Measurements from ENCODE around the gene SLX9.

Gene SLX9

DNA sequence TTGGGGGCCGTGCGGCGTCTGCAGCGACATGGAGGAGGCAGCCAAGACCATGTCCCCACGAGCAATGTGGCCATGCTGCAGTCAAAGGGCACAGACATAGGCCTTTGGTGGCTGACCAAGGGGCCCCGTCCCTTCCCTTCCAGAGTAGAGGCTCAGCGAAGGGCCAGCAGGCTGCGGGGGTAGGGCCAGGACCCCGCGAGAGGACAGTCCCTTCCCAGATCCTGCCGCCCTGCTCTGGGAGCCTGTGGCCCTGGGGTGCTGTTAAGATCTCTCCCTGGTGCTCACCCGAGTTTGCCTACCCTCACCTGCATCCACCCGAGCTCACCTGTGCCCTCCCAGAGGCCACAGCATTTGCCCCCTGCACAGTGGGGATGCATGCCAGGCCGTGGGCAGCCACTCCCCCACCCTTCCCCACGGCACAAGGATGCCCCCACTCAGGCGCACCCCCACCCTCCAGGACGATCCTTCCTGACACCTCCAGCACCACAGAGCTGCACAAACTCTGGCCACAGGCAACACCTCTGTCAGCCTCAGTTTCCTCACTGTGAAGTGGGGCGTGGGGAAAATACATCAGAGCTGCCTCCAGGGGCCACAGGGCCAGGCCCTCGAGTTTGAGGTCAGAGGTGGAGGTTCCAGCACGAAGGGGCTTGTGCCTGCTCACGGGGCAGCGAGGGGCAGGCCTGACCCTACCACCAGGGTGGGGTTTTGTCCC is 34.7 kb upstream of the SLX9 start:
- no peak for DNase-seq (ENCODE audit: low spot score)
- Histone ChIP-seq H3K4me3 (ENCODE audit: severe bottlenecking) (no peak overlapping the region), H3K27ac (ENCODE audit: poor library complexity, severe bottlenecking) (no peak overlapping the region), H3K4me1 (ENCODE audit: insufficient read depth, poor library complexity, severe bottlenecking) (no peaks in the 10 kb centered on the region), H3K27me3 (ENCODE audit: insufficient read depth, poor library complexity, severe bottlenecking) (no peaks in the 10 kb centered on the region), H3K9me3 (ENCODE audit: severe bottlenecking) (no peaks in the 10 kb centered on the region), H3K36me3 (ENCODE audit: low read depth) (no peaks in the 10 kb centered on the region)
- TF ChIP-seq, protein P1, sequence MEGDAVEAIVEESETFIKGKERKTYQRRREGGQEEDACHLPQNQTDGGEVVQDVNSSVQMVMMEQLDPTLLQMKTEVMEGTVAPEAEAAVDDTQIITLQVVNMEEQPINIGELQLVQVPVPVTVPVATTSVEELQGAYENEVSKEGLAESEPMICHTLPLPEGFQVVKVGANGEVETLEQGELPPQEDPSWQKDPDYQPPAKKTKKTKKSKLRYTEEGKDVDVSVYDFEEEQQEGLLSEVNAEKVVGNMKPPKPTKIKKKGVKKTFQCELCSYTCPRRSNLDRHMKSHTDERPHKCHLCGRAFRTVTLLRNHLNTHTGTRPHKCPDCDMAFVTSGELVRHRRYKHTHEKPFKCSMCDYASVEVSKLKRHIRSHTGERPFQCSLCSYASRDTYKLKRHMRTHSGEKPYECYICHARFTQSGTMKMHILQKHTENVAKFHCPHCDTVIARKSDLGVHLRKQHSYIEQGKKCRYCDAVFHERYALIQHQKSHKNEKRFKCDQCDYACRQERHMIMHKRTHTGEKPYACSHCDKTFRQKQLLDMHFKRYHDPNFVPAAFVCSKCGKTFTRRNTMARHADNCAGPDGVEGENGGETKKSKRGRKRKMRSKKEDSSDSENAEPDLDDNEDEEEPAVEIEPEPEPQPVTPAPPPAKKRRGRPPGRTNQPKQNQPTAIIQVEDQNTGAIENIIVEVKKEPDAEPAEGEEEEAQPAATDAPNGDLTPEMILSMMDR (IDR thresholded peaks at IDR 0.05; ENCODE audit: poor library complexity, severe bottlenecking): no peak
- no peak for ATAC-seq (ENCODE audit: low read depth)

DNA sequence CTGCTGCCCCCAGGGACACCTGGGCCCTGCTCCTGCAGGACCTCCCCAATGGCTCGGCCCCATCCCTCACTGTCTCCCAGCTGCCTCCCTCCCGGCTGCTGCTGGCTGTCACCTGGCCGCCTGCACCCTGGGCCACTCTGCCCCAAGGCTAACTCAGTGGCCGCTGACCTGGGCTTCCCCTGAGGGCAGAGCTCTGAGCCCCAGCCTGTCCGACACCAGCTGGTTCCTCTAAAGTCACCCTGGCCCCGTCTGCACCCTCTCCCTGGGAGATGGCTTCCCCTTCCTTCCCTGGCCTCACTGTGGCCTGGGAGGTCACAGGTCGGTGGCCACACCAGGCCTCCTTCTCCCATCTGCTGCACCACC is 34.1 kb upstream of the SLX9 start:
- Histone ChIP-seq H3K27me3 (ENCODE audit: insufficient read depth, poor library complexity, severe bottlenecking) (no peaks in the 10 kb centered on the region), H3K36me3 (ENCODE audit: low read depth) (no peaks in the 10 kb centered on the region), H3K9me3 (ENCODE audit: severe bottlenecking) (no peaks in the 10 kb centered on the region), H3K4me1 (ENCODE audit: insufficient read depth, poor library complexity, severe bottlenecking) (no peaks in the 10 kb centered on the region), H3K27ac (ENCODE audit: poor library complexity, severe bottlenecking) (no peak overlapping the region), H3K4me3 (ENCODE audit: severe bottlenecking) (no peak overlapping the region)
- ATAC-seq (ENCODE audit: low read depth) (no peak), DNase-seq (ENCODE audit: low spot score) (no peak)
- TF ChIP-seq, protein P1 (IDR thresholded peaks at IDR 0.05; ENCODE audit: poor library complexity, severe bottlenecking): no peak

DNA sequence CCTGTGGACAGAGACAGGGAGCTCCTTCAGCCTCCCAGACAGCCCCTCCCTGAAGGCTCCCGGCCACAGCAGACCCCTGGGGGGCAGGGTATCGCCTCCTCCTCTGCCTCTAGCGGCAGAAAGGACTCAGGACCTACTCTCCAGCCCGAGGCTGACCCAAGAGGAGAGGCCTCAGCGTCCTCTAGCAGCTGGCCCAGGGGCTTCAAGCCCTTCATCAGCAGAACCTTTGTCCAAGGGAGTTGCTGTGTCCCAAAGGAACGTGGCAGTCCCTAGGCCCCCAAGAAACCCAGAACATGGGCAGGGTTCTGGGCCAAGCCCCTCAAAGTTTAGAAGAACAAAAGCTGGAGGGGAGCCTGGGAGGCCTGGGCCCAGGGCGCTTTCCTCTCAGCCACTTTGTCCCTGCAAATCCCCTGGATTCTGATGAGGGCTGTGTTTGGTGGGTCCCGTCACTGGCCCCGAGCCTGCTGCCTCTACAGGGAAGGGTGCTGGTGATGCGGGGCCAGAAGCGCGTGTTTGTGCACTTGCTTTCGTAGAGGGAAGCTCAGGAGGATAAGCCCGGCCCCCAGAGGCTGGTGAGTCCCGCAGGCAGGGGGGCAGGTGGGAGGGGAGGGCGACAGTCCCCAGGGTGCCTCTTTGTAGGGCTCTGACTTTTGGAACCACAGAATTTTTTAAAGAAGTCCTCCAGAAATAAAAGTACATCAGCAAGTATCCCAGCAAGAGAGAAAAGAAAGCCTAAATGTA is 32.4 kb upstream of the SLX9 start:
- no peaks in the 10 kb centered on the region for H3K36me3 ChIP-seq (ENCODE audit: low read depth)

DNA sequence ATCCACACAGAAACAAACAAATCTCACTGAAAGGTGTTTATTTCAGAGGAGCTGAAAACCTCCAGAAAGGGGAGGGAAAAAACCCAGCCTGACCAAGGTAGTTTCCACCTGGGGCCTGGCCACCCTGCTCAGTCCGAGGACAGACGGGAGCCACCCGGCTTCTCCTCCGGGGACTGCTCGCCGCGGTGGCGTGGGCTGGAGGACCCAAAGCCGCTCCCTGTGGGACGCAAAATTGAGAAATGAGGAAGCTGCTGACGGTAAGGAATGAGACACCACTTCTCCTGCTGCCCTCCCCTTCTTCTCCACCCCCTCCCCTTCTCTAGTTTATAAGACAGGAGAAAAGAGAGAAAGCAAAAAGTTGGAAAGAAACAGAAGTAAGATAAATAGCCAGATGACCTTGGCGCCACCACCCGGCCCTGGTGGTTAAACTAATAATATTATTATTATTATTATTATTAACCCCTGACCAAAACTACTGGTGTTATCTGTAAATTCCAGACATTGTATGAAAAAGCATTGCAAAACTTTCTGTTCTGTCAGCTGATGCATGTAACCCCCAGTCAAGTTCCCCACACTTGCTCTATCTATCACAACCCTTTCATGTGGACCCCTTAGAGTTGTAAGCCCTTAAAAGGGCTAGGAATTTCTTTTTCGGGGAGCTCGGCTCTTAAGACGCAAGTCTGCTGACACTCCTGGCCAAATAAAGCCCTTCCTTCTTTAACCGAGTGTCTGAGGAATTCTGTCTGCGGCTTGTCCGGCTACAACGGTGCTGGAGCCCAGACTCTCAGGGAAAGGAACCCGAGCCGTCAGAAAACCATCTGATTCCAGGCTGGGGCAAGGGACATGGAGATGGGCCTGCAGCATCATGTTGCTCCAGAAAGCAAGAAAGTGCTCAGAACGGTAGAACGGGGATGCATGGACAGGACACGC is 31.6 kb upstream of the SLX9 start:
- no peak overlapping the region for H3K4me3 ChIP-seq (ENCODE audit: severe bottlenecking)
- H3K27ac ChIP-seq (ENCODE audit: poor library complexity, severe bottlenecking): no peak overlapping the region
- H3K9me3 ChIP-seq (ENCODE audit: severe bottlenecking): no peaks in the 10 kb centered on the region
- ATAC-seq (ENCODE audit: low read depth) (no peak), DNase-seq (ENCODE audit: low spot score) (no peak)
- peaks cover 15% of the 10 kb centered on the region for H3K4me1 ChIP-seq (ENCODE audit: insufficient read depth, poor library complexity, severe bottlenecking)
- no peaks in the 10 kb centered on the region for H3K36me3 ChIP-seq (ENCODE audit: low read depth)
- H3K27me3 ChIP-seq (ENCODE audit: insufficient read depth, poor library complexity, severe bottlenecking): no peaks in the 10 kb centered on the region
- TF ChIP-seq, protein P1 (IDR thresholded peaks at IDR 0.05; ENCODE audit: poor library complexity, severe bottlenecking): peak; percentile 28

More for the DNA sequence above, 32.4 kb upstream of the SLX9 start:
- ATAC-seq (ENCODE audit: low read depth): no peak
- TF ChIP-seq, protein P1 (IDR thresholded peaks at IDR 0.05; ENCODE audit: poor library complexity, severe bottlenecking): no peak
- peaks cover 15% of the 10 kb centered on the region for H3K4me1 ChIP-seq (ENCODE audit: insufficient read depth, poor library complexity, severe bottlenecking)
- no peak overlapping the region for H3K4me3 ChIP-seq (ENCODE audit: severe bottlenecking)
- no peaks in the 10 kb centered on the region for H3K9me3 ChIP-seq (ENCODE audit: severe bottlenecking)
- H3K27me3 ChIP-seq (ENCODE audit: insufficient read depth, poor library complexity, severe bottlenecking): no peaks in the 10 kb centered on the region
- DNase-seq (ENCODE audit: low spot score): no peak
- no peak overlapping the region for H3K27ac ChIP-seq (ENCODE audit: poor library complexity, severe bottlenecking)

Data from RWPE2 (cell line).